Trophoblast cell (in vitro differentiated cells and primary cell): Measurements from ENCODE around the gene PHYHIPL.

Experiments
- DNase-seq, 2 donors: peaks; one replicate each; pipeline ENCODE4 v3.0.0-alpha.2; 2016
- H2AFZ ChIP-seq: 2 replicates; pipeline ENCODE4 v1.6.1; 2013; ENCODE audit warnings: low read length, moderate library complexity, mild to moderate bottlenecking; ENCODE audit not compliant: insufficient read depth, poor library complexity
- H2AK5ac ChIP-seq: 2 replicates; pipeline ENCODE4 v1.6.1; 2013; ENCODE audit warnings: mild to moderate bottlenecking, low read length
- H2BK120ac ChIP-seq: 2 replicates; pipeline ENCODE4 v1.6.1; 2013; ENCODE audit warnings: low read length, mild to moderate bottlenecking, moderate library complexity; ENCODE audit not compliant: insufficient read depth, poor library complexity
- H2BK12ac ChIP-seq: 2 replicates; pipeline ENCODE4 v1.6.1; 2013; ENCODE audit warnings: mild to moderate bottlenecking, low read length, moderate library complexity
- H2BK5ac ChIP-seq: 2 replicates; pipeline ENCODE4 v1.6.1; 2013; ENCODE audit warnings: low read length, low read depth, moderate library complexity, mild to moderate bottlenecking; ENCODE audit not compliant: poor library complexity
- H3K14ac ChIP-seq: 2 replicates; pipeline ENCODE4 v1.6.1; 2013; ENCODE audit warnings: mild to moderate bottlenecking, low read length
- H3K18ac ChIP-seq: 2 replicates; pipeline ENCODE4 v1.6.1; 2013; ENCODE audit warnings: mild to moderate bottlenecking, low read length
- H3K23ac ChIP-seq: 2 replicates; pipeline ENCODE4 v1.6.1; 2013; ENCODE audit warnings: low read length
- H3K27ac ChIP-seq: 2 replicates; pipeline ENCODE4 v1.5.1; 2013; ENCODE audit warnings: low read depth, mild to moderate bottlenecking, inconsistent platforms, low read length, moderate library complexity
- H3K27me3 ChIP-seq: 2 replicates; pipeline ENCODE4 v1.6.1; 2013; ENCODE audit warnings: inconsistent platforms, mild to moderate bottlenecking, low read length, moderate library complexity; ENCODE audit not compliant: insufficient read depth
- H3K36me3 ChIP-seq, 2 experiments: 1 replicate in 1 of 2; 2 replicates in 1 of 2; pipeline ENCODE4 v1.6.1; 2013; ENCODE audit warnings: low read length in 2 of 2, mild to moderate bottlenecking in 2 of 2, moderate library complexity in 1 of 2; ENCODE audit not compliant: insufficient read depth in 2 of 2, control insufficient read depth in 1 of 2
- H3K4ac ChIP-seq: 2 replicates; pipeline ENCODE4 v1.6.1; 2013; ENCODE audit warnings: low read depth, mild to moderate bottlenecking, low read length, moderate library complexity
- H3K4me1 ChIP-seq, 2 experiments: 1 replicate in 1 of 2; 2 replicates in 1 of 2; pipeline ENCODE4 v1.6.1; 2013; ENCODE audit warnings: low read length in 2 of 2, mild to moderate bottlenecking in 2 of 2, moderate library complexity in 1 of 2; ENCODE audit not compliant: insufficient read depth in 2 of 2, control insufficient read depth in 1 of 2
- H3K4me2 ChIP-seq: 2 replicates; pipeline ENCODE4 v1.6.1; 2013; ENCODE audit warnings: inconsistent platforms, mild to moderate bottlenecking, low read length, moderate library complexity
- H3K4me3 ChIP-seq: 2 replicates; pipeline ENCODE4 v1.5.1; 2013; ENCODE audit warnings: mild to moderate bottlenecking, low read depth, low read length, inconsistent platforms
- H3K79me1 ChIP-seq: one replicate; pipeline ENCODE4 v1.6.1; 2013; ENCODE audit warnings: low read length
- H3K79me2 ChIP-seq: 2 replicates; pipeline ENCODE4 v1.6.1; 2013; ENCODE audit warnings: low read length, mild to moderate bottlenecking; ENCODE audit not compliant: control insufficient read depth, insufficient read depth, poor library complexity
- H3K9ac ChIP-seq: 2 replicates; pipeline ENCODE4 v1.6.1; 2013; ENCODE audit warnings: mild to moderate bottlenecking, low read length
- H3K9me3 ChIP-seq: 2 replicates; pipeline ENCODE4 v1.6.1; 2013; ENCODE audit warnings: low read depth, mild to moderate bottlenecking, control low read depth, inconsistent platforms, low read length; ENCODE audit not compliant: insufficient read depth
- H4K12ac ChIP-seq: 2 replicates; pipeline ENCODE4 v1.6.1; 2013; ENCODE audit warnings: low read depth, mild to moderate bottlenecking, low read length, moderate library complexity
- H4K8ac ChIP-seq: 2 replicates; pipeline ENCODE4 v1.6.1; 2013; ENCODE audit warnings: low read depth, mild to moderate bottlenecking, low read length, moderate library complexity
- H4K91ac ChIP-seq: one replicate; pipeline ENCODE4 v1.6.1; 2013; ENCODE audit warnings: low read depth, mild to moderate bottlenecking, low read length, moderate library complexity
- WGBS: extraction: QIAGEN DNeasy Blood & Tissue Kit; methylation state at CpG from one replicate; pipeline ENCODE4 v1.1.7; 2013; ENCODE audit warnings: missing lambda C conversion rate; ENCODE audit not compliant: insufficient read length, insufficient coverage; ENCODE audit errors: extremely low coverage; 5-methylcytosine and 5-hydroxymethylcytosine counted together

The PHYHIPL gene

GRCh38 chr10:59279991-59280505, 103.6 kb downstream of the PHYHIPL start:
- WGBS = no CpG with 5 or more reads among the region's 1 CpG
- Histone ChIP-seq H3K27ac (no peak overlapping the region), H3K4me2 (no peak overlapping the region), H3K79me2 (no peaks in the 10 kb centered on the region), H3K18ac (no peak overlapping the region), H4K91ac (no peak overlapping the region), H3K79me1 (no peaks in the 10 kb centered on the region), H3K4me3 (no peak overlapping the region), H3K9me3 (no peaks in the 10 kb centered on the region), H3K14ac (no peak overlapping the region), H3K36me3 (no peaks in the 10 kb centered on the region), H2AFZ (no peak overlapping the region), H3K4ac (no peak overlapping the region), H2AK5ac (no peak overlapping the region), H4K8ac (no peak overlapping the region), H3K27me3 (no peaks in the 10 kb centered on the region), H2BK120ac (no peak overlapping the region), H3K9ac (no peak overlapping the region), H2BK12ac (no peak overlapping the region), H3K4me1 (no peaks in the 10 kb centered on the region), H2BK5ac (no peak overlapping the region), H3K23ac (no peak overlapping the region), H4K12ac (no peak overlapping the region)
- DNase-seq = no peak

GRCh38 chr10:59281861-59282260, 105.4 kb downstream of the PHYHIPL start:
- H3K18ac ChIP-seq = no peak overlapping the region
- no peak overlapping the region for H4K91ac ChIP-seq
- H3K4me3 ChIP-seq = no peak overlapping the region
- no peak overlapping the region for H3K27ac ChIP-seq
- no peak overlapping the region for H3K4ac ChIP-seq
- WGBS = no CpG with 5 or more reads among the region's 1 CpG
- H2BK12ac ChIP-seq = no peak overlapping the region
- no peaks in the 10 kb centered on the region for H3K27me3 ChIP-seq
- no peak overlapping the region for H3K14ac ChIP-seq
- H3K23ac ChIP-seq = no peak overlapping the region
- no peaks in the 10 kb centered on the region for H3K36me3 ChIP-seq
- H2AFZ ChIP-seq = no peak overlapping the region
- no peak overlapping the region for H4K12ac ChIP-seq
- H3K4me1 ChIP-seq = no peaks in the 10 kb centered on the region
- no peaks in the 10 kb centered on the region for H3K79me1 ChIP-seq
- no peak overlapping the region for H4K8ac ChIP-seq
- H2BK120ac ChIP-seq = no peak overlapping the region
- DNase-seq = no peak
- H3K4me2 ChIP-seq = no peak overlapping the region
- H3K9ac ChIP-seq = no peak overlapping the region
- H2AK5ac ChIP-seq = no peak overlapping the region
- H3K9me3 ChIP-seq = no peaks in the 10 kb centered on the region
- H3K79me2 ChIP-seq = no peaks in the 10 kb centered on the region
- no peak overlapping the region for H2BK5ac ChIP-seq

- Histone ChIP-seq H3K14ac (no peak overlapping the region), H3K4me3 (no peak overlapping the region), H3K79me1 (no peaks in the 10 kb centered on the region), H2BK120ac (no peak overlapping the region), H4K91ac (no peak overlapping the region), H3K27me3 (no peaks in the 10 kb centered on the region), H3K4me1 (no peaks in the 10 kb centered on the region), H3K4ac (no peak overlapping the region), H3K23ac (no peak overlapping the region), H3K18ac (no peak overlapping the region), H4K8ac (no peak overlapping the region), H3K79me2 (no peaks in the 10 kb centered on the region), H3K9ac (no peak overlapping the region), H3K36me3 (no peaks in the 10 kb centered on the region), H2AFZ (no peak overlapping the region), H3K27ac (no peak overlapping the region), H3K4me2 (no peak overlapping the region), H2BK5ac (no peak overlapping the region), H2BK12ac (no peak overlapping the region), H2AK5ac (no peak overlapping the region), H3K9me3 (no peaks in the 10 kb centered on the region), H4K12ac (no peak overlapping the region)
- DNase-seq = peak in 1 of 2 donors; percentile 2
- WGBS = no CpG with 5 or more reads among the region's 9 CpGs
Measured at GRCh38 chr10:59283456-59284091, 107.1 kb downstream of the PHYHIPL start.

GRCh38 chr10:59284118-59284975, 107.9 kb downstream of the PHYHIPL start:
- Histone ChIP-seq H4K12ac (no peak overlapping the region), H3K79me1 (no peaks in the 10 kb centered on the region), H3K4ac (no peak overlapping the region), H2AFZ (no peak overlapping the region), H3K36me3 (no peaks in the 10 kb centered on the region), H3K23ac (no peak overlapping the region), H2BK5ac (no peak overlapping the region), H3K79me2 (no peaks in the 10 kb centered on the region), H4K91ac (no peak overlapping the region), H3K4me2 (no peak overlapping the region), H2BK120ac (no peak overlapping the region), H3K4me3 (peak overlapping the region; percentile 43), H3K9me3 (no peaks in the 10 kb centered on the region), H3K9ac (no peak overlapping the region), H2AK5ac (no peak overlapping the region), H2BK12ac (no peak overlapping the region), H3K27me3 (no peaks in the 10 kb centered on the region), H3K14ac (no peak overlapping the region), H3K4me1 (no peaks in the 10 kb centered on the region), H3K18ac (no peak overlapping the region), H4K8ac (no peak overlapping the region), H3K27ac (no peak overlapping the region)
- WGBS = 100% methylated on average over 2 of the region's 7 CpGs
- DNase-seq = no peak
